ENCODE data around the gene MYG1.

GRCh38 chr12:53254816-53255545 is 44.5 kb upstream of the MYG1 start:
- TF ChIP-seq EZH2 (IDR thresholded peaks at IDR 0.05) (no peak), POLR2AphosphoS5 (IDR thresholded peaks at IDR 0.05; ENCODE audit: borderline replicate concordance, low read depth, low read length) (no peak), FOXP2 (optimal IDR thresholded peaks at IDR 0.05; ENCODE audit: control extremely low read depth, extremely low read length, insufficient read depth) (no peak)

Measured in SK-N-MC (cell line).